NCI-H82 treated with DMSO at 0.1 percent for 48 hours (cell line): ENCODE results near the gene HNF1B.
A peak's percentile ranks its signal among the peaks of the same experiment; 100 is the strongest.

Experiments
- DNase-seq: peaks from one replicate; lab custom pipeline; 2025; ENCODE audit not compliant: unreplicated experiment; lab: John Stamatoyannopoulos, UW

HNF1B gene

GRCh38 chr17:37737081-37737480 lies 7.8 kb downstream of the HNF1B start:
- DNase-seq: no peak

GRCh38 chr17:37736428-37736827 lies 8.4 kb downstream of the HNF1B start:
- no peak for DNase-seq

GRCh38 chr17:37735165-37735564 lies 9.7 kb downstream of the HNF1B start:
- no peak for DNase-seq

- no peak for DNase-seq
Measured at GRCh38 chr17:37732316-37732715, 12.5 kb downstream of the HNF1B start.

- no peak for DNase-seq
Measured at GRCh38 chr17:37731056-37731455, 13.8 kb downstream of the HNF1B start.

GRCh38 chr17:37729905-37730304 lies 15.0 kb downstream of the HNF1B start:
- no peak for DNase-seq

GRCh38 chr17:37726891-37727675 lies 17.8 kb downstream of the HNF1B start:
- DNase-seq: no peak

- DNase-seq: no peak
Measured at GRCh38 chr17:37726248-37726647, 18.6 kb downstream of the HNF1B start.

GRCh38 chr17:37725601-37726146 lies 19.2 kb downstream of the HNF1B start:
- DNase-seq: peak; percentile 43

GRCh38 chr17:37725021-37725595 lies 19.8 kb downstream of the HNF1B start:
- peak; percentile 68 for DNase-seq

GRCh38 chr17:37720989-37721388 lies 23.9 kb downstream of the HNF1B start:
- no peak for DNase-seq

- no peak for DNase-seq
Measured at GRCh38 chr17:37719866-37720265, 25.0 kb downstream of the HNF1B start.

- DNase-seq: no peak
Measured at GRCh38 chr17:37718324-37719048, 26.4 kb downstream of the HNF1B start.

- no peak for DNase-seq
Measured at GRCh38 chr17:37717627-37718323, 27.1 kb downstream of the HNF1B start.

- no peak for DNase-seq
Measured at GRCh38 chr17:37714897-37715296, 30.0 kb downstream of the HNF1B start.

GRCh38 chr17:37713624-37714023 lies 31.2 kb downstream of the HNF1B start:
- no peak for DNase-seq

- DNase-seq: no peak
Measured at GRCh38 chr17:37713028-37713431, 31.8 kb downstream of the HNF1B start.

GRCh38 chr17:37711113-37711512 lies 33.7 kb downstream of the HNF1B start:
- no peak for DNase-seq

GRCh38 chr17:37710344-37710886 lies 34.4 kb downstream of the HNF1B start:
- DNase-seq: no peak

- no peak for DNase-seq
Measured at GRCh38 chr17:37708616-37709212, 36.1 kb downstream of the HNF1B start.
